Measurements from ENCODE around the gene KRTAP10-8.
"Not testable (repeated sequence)": the region's sequence is repeated elsewhere in the genome, so short reads cannot be mapped to it uniquely, and the experiment has no call there.

The KRTAP10-8 gene

DNA sequence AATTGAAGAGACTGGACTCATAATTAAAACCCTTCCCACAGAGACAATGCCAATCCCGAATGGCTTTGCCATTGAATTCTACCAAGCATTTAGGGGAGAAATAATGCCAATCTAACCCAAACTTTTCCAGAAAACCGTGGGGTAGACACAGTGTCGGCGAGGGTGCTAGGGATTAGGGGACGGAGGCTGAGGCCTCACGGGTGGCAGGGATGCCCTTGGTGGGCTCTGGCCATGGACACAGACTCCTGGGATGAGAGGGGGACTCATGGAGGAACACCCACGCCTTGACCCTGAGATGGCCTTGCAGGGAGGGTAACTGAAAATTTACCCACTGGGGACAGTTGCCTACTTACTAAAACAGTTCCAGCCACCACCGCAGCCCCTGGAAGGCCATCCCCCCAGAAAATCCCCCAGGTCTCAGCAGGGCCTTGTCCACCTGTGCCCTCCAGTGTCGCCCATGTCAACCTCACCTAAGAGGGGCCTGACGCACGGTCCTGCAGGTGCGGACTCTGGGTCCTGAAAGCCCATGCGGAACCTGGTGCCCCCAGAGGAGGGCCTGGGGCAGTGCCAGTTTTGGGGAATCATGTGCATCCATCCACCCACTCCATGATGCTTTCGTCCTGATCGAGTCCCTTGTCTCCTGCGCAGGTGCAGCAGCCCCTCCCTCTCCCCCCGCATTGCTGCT, 33.4 kb upstream of the KRTAP10-8 start:
- Histone ChIP-seq H3K4me2 (ENCODE audit: low read depth, low read length) (no peak overlapping the region), H4K20me1 (ENCODE audit: insufficient read depth, low read length) (no peaks in the 10 kb centered on the region), H3K9ac (ENCODE audit: low read length) (no peak overlapping the region), H3F3A (ENCODE audit: insufficient read depth, low read length) (no peaks in the 10 kb centered on the region), H3K9me2 (replicated peaks; ENCODE audit: insufficient read depth, low read length) (no peaks in the 10 kb centered on the region), H3K9me3 (replicated peaks; ENCODE audit: insufficient read depth, low read length) (no peaks in the 10 kb centered on the region), H3K4me3 (ENCODE audit: low read length) (no peak overlapping the region), H3K36me3 (replicated peaks; ENCODE audit: insufficient read depth, low read length) (no peaks in the 10 kb centered on the region), H3K27me3 (replicated peaks; ENCODE audit: insufficient read depth, low read length) (peaks cover 94% of the 10 kb centered on the region), H2AFZ (ENCODE audit: low read length) (no peak overlapping the region), H3K79me2 (ENCODE audit: low read length) (no peaks in the 10 kb centered on the region), H3K4me1 (ENCODE audit: low read length) (no peaks in the 10 kb centered on the region), H3K27ac (ENCODE audit: low read length) (no peak overlapping the region)
- TF ChIP-seq, protein P1, sequence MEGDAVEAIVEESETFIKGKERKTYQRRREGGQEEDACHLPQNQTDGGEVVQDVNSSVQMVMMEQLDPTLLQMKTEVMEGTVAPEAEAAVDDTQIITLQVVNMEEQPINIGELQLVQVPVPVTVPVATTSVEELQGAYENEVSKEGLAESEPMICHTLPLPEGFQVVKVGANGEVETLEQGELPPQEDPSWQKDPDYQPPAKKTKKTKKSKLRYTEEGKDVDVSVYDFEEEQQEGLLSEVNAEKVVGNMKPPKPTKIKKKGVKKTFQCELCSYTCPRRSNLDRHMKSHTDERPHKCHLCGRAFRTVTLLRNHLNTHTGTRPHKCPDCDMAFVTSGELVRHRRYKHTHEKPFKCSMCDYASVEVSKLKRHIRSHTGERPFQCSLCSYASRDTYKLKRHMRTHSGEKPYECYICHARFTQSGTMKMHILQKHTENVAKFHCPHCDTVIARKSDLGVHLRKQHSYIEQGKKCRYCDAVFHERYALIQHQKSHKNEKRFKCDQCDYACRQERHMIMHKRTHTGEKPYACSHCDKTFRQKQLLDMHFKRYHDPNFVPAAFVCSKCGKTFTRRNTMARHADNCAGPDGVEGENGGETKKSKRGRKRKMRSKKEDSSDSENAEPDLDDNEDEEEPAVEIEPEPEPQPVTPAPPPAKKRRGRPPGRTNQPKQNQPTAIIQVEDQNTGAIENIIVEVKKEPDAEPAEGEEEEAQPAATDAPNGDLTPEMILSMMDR (IDR thresholded peaks at IDR 0.05; ENCODE audit: low read length) = no peak
- TF ChIP-seq EZH2phosphoT487 (IDR thresholded peaks at IDR 0.05; ENCODE audit: low read length) (no peak), EZH2 (optimal IDR thresholded peaks at IDR 0.05; ENCODE audit: low read depth, low read length) (no peak)
- no peak for DNase-seq

DNA sequence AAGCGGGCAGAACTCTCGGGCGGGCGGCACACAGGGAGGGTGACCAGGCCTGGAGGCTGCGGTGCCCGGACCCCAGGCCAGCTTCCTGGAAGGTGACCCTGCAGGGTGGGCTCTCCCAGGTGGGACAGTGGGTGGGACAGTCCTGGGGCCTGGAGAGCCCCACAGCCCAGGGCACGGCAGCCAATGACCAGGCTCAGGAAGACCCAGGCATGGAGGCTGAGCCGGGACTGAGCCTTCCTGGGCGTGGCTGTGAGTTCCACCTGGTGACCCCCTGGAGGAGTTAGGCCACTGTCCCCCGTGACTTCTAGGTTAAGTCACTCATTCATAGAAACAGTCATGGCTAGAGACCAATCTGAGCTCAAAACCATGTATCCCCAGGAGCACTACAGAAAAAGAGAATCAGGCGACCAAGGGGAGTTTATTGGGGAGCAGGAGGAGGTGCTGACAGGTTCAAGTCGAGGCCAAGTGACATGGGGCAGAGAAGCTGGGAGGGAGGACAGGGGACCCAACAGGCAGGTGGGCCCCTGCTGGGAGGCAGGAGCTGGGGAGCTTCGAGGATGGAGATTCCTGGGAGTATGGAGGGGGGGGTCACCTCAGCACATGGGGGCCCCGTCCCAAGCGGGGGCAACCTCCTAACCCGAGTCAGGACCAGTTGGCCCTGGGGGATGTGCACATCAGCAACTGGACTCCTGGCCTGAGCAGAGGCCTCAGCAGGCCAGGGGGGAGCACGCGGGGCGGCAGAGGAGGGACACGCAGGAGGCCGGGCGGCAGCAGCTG, 32.6 kb upstream of the KRTAP10-8 start:
- Histone ChIP-seq H3K9me3 (replicated peaks; ENCODE audit: insufficient read depth, low read length) (no peaks in the 10 kb centered on the region), H3K4me2 (ENCODE audit: low read depth, low read length) (no peak overlapping the region), H2AFZ (ENCODE audit: low read length) (no peak overlapping the region), H4K20me1 (ENCODE audit: insufficient read depth, low read length) (no peaks in the 10 kb centered on the region), H3K9ac (ENCODE audit: low read length) (no peak overlapping the region), H3F3A (ENCODE audit: insufficient read depth, low read length) (no peaks in the 10 kb centered on the region), H3K9me2 (replicated peaks; ENCODE audit: insufficient read depth, low read length) (no peaks in the 10 kb centered on the region), H3K4me1 (ENCODE audit: low read length) (no peaks in the 10 kb centered on the region), H3K27ac (ENCODE audit: low read length) (no peak overlapping the region), H3K27me3 (replicated peaks; ENCODE audit: insufficient read depth, low read length) (peaks cover 100% of the 10 kb centered on the region), H3K79me2 (ENCODE audit: low read length) (no peaks in the 10 kb centered on the region), H3K36me3 (replicated peaks; ENCODE audit: insufficient read depth, low read length) (no peaks in the 10 kb centered on the region), H3K4me3 (ENCODE audit: low read length) (no peak overlapping the region)
- TF ChIP-seq, protein P1 (IDR thresholded peaks at IDR 0.05; ENCODE audit: low read length) = no peak
- TF ChIP-seq EZH2phosphoT487 (IDR thresholded peaks at IDR 0.05; ENCODE audit: low read length) (no peak), EZH2 (optimal IDR thresholded peaks at IDR 0.05; ENCODE audit: low read depth, low read length) (no peak)
- DNase-seq = no peak

DNA sequence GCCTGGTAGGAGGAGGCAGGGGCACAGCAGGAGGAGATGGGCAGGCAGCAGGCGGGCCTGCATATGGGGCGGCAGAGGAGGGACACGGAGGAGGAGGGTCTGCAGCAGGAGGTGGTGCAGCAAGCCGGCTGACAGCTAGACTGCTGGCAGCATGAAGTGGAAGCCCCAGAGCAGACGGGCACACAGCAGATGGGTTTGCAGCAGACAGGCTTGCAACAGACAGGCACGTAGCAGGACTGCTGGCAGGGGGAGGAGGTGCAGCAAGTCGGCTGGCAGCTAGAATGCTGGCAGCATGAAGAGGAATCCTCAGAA, 32.1 kb upstream of the KRTAP10-8 start:
- no peak for DNase-seq
- no peak overlapping the region for H3K4me3 ChIP-seq (ENCODE audit: low read length)
- no peak overlapping the region for H3K4me2 ChIP-seq (ENCODE audit: low read depth, low read length)
- H4K20me1 ChIP-seq (ENCODE audit: insufficient read depth, low read length) = no peaks in the 10 kb centered on the region
- no peaks in the 10 kb centered on the region for H3K36me3 ChIP-seq (replicated peaks; ENCODE audit: insufficient read depth, low read length)
- H3K9ac ChIP-seq (ENCODE audit: low read length) = no peak overlapping the region
- TF ChIP-seq EZH2 (optimal IDR thresholded peaks at IDR 0.05; ENCODE audit: low read depth, low read length) (no peak), EZH2phosphoT487 (IDR thresholded peaks at IDR 0.05; ENCODE audit: low read length) (no peak)
- TF ChIP-seq, protein P1 (IDR thresholded peaks at IDR 0.05; ENCODE audit: low read length) = no peak
- no peaks in the 10 kb centered on the region for H3K4me1 ChIP-seq (ENCODE audit: low read length)
- H3K9me2 ChIP-seq (replicated peaks; ENCODE audit: insufficient read depth, low read length) = no peaks in the 10 kb centered on the region
- no peak overlapping the region for H2AFZ ChIP-seq (ENCODE audit: low read length)
- H3F3A ChIP-seq (ENCODE audit: insufficient read depth, low read length) = no peaks in the 10 kb centered on the region
- no peaks in the 10 kb centered on the region for H3K79me2 ChIP-seq (ENCODE audit: low read length)
- H3K27me3 ChIP-seq (replicated peaks; ENCODE audit: insufficient read depth, low read length) = peaks cover 100% of the 10 kb centered on the region
- H3K27ac ChIP-seq (ENCODE audit: low read length) = no peak overlapping the region
- H3K9me3 ChIP-seq (replicated peaks; ENCODE audit: insufficient read depth, low read length) = no peaks in the 10 kb centered on the region

DNA sequence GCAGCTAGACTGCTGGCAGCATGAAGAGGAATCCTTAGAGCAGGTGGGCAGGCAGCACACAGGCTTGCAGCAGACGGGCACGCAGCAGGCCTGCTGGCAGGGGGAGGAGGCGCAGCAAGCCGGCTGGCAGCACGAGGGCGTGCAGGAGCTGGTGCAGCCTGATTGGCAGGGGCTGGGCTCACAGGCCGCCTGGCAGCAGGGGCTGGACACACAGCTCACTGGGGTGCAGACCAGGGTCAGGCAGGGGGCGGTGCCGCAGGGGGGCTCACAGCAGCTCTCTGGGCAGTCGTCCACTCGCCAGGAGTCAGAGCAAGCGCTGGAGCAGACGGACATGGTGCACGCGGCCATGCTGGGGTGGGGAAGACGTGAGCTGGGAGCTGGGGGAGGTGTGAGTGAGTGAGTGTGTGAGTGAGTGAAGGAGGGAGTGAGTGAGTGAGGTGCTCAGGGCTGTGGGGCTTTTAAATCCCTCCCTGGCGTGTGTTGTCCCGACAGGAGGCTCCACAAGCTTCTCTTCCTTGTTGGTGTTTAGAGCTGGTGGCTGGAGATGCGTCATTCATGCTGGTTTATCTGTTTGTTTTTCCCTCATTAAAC, 31.6 kb upstream of the KRTAP10-8 start, which contains the start of gene KRTAP10-5:
KRTAP10-5 (minus strand) TSS at position 374 of the 591 bp plus-strand sequence; CDS start at position 348, 26 bp downstream.
- H3K36me3 ChIP-seq (replicated peaks; ENCODE audit: insufficient read depth, low read length); H2AFZ ChIP-seq (ENCODE audit: low read length); H3K9me3 ChIP-seq (replicated peaks; ENCODE audit: insufficient read depth, low read length); H3K27ac ChIP-seq (ENCODE audit: low read length); H3K9me2 ChIP-seq (replicated peaks; ENCODE audit: insufficient read depth, low read length); H3K4me3 ChIP-seq (ENCODE audit: low read length); H3K9ac ChIP-seq (ENCODE audit: low read length); H3K4me1 ChIP-seq (ENCODE audit: low read length); H3F3A ChIP-seq (ENCODE audit: insufficient read depth, low read length); DNase-seq; H3K79me2 ChIP-seq (ENCODE audit: low read length); H3K4me2 ChIP-seq (ENCODE audit: low read depth, low read length); H4K20me1 ChIP-seq (ENCODE audit: insufficient read depth, low read length): not testable (repeated sequence)
- peaks cover 100% of the 10 kb centered on the region for H3K27me3 ChIP-seq (replicated peaks; ENCODE audit: insufficient read depth, low read length)

All from MM.1S (cell line).